GM18867 (cell line): ENCODE measurements around the gene ADGRL3.
"Not testable (repeated sequence)": the region's sequence is repeated elsewhere in the genome, so short reads cannot be mapped to it uniquely, and the experiment has no call there.

ENCODE experiments used
- ATAC-seq: cut with Tn5 transposase; IDR thresholded peaks from one replicate; pipeline ENCODE4 v1.9.1; 2021; ENCODE audit warnings: mild to moderate bottlenecking, moderate library complexity; ENCODE audit not compliant: unreplicated experiment

Gene ADGRL3

DNA sequence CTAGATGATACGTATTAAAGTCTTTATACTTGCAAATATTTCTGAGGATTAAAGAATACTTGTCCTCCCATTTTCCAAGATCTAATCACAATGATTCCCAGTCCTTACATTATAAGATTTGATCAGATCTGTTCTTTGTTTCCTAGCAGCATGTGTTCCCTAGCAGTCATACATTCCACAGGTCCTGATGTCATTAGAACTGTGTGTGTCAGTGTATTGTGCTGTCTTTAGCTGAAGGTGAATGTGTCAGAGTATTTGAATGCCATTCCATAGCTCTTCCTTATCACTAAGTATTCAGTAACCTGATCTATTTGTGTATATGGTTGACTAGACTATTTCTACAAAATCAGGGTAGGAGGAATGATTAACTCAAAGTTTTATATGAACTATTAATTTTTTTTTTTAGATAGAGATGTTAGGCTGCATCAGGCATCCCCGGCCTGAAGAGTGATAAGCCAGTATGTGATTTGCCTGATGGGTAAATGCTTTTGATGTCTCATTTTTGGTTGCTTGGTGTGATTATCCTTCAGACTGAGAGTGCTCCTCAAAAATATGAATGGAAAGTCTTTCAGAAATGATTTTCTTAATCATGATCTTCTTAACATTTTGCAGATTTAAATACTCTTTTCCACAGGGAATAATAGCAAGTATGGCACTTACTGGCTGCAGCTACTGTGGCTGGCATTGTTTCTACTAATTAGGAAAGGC lies 4.4 kb downstream of the ADGRL3 start:
- ATAC-seq = no peak

DNA sequence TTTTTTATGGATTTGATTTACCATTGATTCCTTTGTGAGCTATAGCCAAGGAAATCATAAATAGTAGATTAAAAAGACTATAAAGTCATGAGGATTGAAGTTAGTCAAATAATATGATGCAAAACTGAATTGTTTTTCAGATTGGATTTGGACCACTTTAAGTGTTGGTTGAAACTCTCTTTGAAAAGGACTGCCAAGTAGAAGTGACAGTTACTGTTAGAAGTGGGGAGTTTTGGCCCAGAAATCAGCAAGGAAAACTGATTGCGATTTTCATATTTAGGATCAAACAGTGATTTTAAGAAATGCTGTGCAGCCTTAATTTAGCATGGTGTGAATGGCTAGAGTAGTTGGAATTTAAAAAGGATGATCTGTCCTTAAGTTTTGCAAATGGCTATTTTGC lies 4.9 kb downstream of the ADGRL3 start:
- no peak for ATAC-seq

DNA sequence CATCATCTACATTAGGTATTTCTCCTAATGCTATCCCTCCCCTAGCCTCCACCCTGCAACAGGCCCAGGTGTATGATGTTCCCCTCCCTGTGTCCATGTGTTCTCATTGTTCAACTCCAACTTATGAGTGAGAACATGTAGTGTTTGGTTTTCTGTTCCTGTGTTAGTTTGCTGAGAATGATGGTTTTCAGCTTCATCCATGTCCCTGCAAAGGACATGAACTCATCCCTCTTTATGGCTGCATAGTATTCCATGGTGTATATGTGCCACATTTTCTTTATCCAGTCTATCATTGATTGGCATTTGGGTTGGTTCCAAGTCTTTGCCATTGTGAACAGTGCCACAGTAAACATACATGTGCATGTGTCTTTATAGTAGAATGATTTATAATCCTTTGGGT lies 7.0 kb downstream of the ADGRL3 start:
- ATAC-seq = not testable (repeated sequence)

DNA sequence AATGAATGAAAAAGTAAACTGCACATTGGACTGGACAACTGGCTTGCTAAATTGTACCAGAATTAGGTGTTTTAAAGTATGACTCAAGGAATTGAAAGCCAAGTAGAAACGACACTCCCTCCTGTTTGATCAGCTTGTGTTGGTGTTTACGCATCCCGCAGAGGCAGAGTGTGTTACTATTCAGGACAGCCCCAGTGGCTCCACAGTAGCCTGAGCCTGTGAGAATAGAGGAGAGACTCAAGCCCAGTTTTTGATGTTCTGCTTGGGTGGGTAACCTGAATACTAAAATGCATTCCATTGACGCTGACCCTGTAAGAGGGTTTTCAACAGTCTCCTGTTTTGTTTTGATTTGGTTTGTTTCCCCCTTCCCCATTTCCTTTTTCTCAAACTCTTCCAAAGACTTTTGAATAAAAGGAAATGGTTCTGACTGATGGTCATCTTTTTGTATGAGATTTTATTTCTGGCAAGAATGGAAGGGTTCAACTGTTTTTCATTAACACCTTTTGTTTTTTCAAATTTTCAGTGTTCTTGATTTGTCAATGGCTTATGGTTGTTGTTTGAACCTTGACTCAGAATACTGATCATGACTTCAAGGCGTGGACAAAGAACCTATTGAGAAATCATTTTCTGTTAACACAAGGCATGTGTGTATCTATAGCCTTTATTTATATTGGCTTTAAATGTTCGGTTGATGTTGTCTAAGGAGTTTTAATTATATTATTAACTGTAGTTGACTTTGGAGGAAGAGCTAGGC lies 10.2 kb downstream of the ADGRL3 start:
- no peak for ATAC-seq

DNA sequence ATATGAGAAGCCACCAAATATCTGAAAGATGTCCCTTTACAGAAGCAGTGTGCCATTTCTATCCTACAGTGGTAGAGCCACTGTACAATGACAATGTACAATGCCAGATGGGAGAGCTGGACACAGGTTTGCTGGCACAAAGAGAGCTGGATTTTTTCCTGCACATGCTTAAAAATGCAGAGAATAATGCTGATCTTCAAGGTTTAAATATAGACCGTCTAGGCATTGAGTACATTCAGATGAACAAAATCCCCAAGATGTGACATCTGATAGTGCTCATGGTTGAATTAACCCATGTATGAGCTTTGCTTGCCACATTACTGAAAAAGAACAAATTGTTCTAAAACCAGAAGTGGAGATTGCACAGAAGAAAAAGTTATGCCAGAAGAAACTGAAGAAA lies 11.7 kb downstream of the ADGRL3 start:
- ATAC-seq = no peak

DNA sequence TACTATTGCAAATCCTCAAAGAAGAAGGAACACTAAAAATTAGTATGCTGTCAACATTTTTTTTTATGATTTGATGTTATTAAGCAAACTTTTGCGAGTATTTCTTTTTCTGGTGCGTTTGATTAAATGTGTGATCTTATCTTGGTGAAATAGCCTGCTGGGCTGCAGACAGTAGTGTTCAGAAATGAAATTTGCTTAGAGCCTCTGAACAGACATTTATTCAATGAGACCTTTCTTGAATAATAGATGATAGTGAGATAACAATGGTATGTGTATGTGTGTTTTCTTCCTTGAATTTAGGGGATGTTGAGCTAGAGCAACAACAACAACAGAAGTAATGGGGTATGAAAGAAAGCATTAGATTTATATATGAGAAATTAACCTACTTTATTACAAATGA lies 12.7 kb downstream of the ADGRL3 start:
- ATAC-seq = no peak

DNA sequence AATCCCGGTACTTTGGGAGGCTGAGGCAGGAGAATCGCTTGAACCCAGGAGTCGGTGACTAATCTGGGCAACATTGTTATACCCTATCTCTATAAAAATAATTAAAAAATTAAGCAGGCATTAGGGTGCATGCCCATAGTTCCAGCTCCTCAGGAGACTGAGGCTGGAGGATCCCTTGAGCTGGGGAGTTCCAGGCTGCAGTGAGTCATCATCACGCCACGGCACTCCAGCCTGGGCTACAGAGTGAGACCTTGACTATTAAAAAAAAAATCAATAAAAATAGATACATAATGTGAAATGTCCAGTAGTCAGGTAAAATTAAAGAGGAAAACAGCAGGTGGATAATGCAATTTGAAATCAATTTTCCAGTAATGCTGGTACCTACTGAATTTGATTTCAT lies 14.6 kb downstream of the ADGRL3 start:
- ATAC-seq = no peak

DNA sequence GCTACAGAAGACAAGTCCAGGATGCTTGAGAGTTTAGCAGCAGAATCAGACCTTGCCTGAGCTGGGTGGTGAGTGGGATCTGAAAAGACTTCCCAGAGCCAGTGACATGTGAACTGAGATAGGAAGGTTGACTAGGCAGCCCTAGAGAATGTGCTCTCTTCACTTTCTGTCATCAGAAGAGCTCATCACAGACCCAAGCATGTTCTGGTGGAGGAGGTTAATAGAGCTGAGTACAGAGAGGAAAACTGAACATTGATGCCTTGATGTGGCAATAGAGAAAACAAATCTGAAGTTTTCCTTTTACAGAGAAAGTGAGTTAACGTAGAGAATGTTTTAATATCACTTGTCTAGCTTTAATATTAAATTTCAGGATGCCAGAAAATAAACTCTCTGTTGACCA lies 17.1 kb downstream of the ADGRL3 start:
- ATAC-seq = no peak

DNA sequence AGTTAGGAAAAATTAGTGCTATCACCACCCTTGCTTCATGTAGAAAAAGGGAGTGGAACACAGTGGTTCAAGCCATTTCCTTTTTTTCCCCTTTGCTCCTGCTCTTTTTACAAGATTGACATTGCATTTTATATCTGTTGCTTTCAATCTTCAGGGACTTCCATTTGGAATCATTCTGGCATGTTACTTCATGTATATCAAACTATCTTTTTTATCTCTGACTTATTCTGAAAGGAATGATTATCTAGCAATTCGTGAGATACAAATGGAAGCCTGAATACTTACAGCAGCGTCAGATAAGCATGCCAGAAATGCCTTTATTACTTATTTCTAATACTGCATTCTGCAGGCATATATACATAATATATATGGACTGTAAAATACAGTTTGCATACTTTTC lies 20.4 kb downstream of the ADGRL3 start:
- ATAC-seq = no peak

DNA sequence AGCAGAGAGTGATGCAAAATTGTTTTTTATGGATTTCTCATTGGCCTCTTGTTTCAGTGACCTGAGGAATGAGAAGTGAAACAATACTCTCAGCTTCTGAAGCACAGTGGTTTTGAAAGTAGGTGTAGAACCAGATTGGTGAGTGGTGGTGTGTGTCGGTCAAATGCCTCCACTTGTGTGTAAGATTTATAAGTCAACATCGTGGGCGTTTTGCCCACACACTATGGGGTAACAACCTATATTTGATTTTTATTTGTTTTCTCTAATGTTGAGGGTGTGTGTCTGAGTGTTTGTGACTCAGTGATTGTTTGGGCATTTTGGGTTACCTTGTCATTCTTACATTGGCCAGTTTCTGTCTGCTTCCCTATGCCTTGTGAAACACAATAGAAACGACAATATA lies 23.3 kb downstream of the ADGRL3 start:
- ATAC-seq = no peak

DNA sequence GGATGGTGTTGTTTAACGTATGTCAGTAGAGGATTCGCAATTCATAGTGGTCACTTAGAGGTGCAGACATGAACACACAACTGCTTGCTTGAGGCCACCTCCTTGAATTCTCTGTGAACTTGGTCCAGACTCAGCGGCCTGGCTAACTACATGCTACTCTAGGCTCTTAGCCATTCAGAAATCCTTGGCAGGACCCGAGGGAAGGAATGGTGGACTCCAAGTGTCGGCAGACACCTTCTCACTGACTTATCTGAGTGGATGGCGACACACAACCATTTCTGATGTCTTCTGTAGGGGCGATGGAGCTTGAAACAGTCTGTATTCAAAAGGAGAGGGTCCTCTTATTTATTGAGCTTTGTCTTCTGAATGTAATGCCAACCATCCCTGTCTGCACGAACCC lies 24.4 kb downstream of the ADGRL3 start:
- ATAC-seq = no peak

DNA sequence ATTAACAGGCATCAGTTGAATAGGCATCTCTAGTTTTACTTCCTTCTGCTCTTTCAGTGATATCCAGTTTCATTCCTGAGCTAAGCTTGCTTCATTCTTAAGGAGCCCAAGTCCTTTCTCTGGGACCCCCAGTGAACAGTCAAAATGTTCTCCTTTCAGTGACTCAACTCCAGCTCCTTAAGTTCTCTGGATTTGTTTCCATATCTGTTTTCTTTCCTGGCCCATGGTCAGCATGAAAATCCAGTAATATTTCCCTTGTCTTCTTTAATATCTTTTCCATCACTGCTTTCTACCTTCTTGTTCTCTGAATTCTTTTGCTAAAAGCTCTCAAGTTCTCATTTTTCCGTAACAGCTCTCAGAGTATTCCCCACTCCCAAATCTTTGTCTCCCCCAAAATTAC lies 25.5 kb downstream of the ADGRL3 start:
- no peak for ATAC-seq

DNA sequence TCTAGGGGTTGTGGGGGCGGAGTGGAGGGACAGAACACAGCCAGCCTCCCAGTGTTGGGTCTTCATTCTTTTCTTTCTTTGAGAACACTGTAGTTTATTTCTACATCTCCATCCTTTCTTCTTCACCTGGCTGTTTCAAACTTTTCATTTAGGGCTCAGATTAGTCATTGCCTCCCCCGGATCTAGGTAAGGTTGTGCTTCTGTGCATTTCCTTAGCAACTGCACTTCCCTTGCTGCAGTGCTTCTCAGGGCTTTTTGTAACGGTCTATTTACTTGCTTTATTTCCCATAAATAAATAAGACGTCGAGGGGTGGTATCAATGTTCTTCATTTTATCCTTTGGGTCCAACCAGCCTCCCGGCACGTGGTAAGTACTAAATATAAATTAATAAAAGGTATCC lies 31.3 kb downstream of the ADGRL3 start:
- no peak for ATAC-seq

DNA sequence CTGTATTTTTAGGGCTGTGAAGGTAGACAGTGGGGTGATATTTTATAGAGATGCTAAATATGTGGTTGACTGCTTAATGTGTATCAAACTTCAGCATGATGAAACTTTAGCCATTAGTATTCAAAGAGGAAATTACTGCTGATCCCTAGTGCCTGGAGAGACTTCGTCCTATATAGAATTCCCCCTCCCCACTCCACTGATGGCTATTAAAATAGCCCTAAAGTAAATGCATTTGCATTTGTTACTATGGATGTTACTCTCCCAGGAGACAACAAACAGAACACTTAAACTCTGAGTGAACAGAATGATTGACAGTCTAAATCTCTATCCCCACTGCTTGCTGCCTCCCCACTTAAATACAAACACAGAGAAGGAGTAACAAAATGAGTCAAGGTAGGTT lies 39.1 kb downstream of the ADGRL3 start:
- no peak for ATAC-seq

DNA sequence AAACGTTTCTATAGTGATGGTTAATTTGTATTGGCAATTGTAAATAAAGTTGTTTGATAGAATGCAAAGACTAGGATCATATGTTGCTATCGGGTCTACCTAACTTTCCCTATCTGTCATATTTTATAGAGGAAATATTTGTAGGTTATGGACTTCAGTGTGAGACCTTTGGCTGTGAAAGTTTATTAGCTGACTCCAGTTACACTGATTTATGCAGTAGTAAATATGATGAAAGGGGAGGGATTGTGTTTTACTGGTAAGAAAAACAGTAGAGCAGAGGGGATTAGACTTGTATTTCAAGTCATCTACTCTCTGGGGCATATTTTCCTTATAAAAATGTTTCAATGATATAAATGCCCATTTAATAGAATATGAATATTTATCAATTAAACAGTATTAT lies 43.8 kb downstream of the ADGRL3 start:
- ATAC-seq = no peak

DNA sequence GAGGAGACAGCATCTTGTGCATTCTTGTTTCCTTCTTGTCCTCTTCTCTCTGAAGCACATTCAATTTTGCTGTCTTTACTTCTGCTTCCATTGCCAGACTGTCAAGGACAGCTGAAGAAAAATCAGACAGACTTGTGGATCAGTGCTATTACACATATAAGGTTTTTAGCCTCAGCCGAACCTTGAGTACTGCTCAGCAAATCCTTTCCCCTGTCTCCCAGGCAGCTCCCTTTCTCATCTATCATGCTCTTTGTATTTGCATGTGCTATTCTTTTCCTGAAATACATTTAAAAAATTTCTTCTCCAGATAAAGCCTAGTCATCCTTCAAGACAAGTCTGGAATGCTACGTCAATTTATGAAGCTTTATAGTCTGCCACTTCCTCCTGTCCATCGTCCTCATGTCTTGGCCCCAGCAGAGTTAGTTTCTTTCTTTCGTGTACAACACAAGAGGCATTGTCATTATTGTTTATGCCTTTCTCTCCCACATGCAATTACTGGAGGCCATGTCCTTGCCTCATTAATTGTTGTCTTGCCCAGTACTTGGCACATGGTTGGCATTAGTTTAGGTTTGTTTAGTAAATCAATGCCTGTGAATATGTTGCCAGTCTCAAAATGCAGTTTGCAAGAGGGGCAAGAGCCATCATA lies 45.1 kb downstream of the ADGRL3 start:
- no peak for ATAC-seq

DNA sequence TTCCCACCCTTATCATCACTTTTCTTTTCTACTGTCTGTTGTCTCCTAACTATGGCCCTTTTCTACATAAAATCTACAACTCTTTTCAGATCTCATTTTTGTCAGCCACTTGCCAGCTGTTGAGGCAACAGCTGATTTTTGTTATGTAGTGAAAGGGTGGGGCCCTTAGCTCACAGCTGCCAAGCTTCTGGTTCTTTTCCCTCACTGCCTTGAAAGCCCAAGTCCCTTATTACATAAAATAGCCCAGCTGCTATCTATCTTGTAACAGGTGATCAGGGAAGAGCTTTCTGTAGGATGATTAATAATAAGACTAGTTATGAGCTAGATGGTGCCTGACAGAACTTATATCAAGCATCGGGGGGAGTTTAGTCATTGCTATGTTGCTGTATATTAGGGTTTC lies 45.9 kb downstream of the ADGRL3 start:
- no peak for ATAC-seq

DNA sequence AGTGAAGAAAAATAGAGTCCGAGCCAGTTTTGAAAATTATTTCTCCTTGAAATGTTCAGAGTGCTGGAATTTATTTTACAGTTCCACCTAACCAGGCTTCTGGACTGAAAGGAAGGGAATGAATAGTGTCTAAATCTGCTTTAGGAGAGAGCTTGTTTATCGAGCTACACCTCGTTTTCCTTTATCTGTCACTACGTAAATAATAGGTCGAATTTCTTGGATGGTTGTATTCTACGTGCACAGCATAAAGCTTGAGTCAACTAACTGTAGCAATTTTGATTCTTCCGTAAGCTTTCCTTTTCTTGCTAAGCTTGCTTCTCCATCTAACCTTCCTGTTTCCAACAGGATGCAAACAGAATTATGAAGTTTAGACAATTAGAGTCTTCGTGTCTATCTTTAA lies 48.6 kb downstream of the ADGRL3 start:
- no peak for ATAC-seq

DNA sequence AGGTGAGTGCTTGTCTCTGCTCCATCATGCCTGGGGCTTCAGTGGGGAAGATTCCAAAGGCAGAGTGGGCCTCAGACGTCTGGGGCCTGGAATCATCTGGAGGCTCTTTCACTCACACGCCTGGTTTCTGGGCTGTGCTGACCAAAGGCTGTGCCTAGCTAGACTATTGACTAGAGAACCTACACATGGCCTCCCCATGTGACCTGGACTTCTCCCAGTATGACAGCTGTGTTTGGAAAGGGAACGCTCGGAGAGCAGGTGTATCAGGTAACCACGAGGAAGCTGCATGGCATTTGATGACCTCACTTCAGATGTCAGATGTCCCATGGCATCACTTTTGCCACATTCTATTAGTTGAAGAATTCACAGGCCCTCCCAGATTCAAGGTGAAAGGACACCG lies 51.0 kb downstream of the ADGRL3 start:
- no peak for ATAC-seq

DNA sequence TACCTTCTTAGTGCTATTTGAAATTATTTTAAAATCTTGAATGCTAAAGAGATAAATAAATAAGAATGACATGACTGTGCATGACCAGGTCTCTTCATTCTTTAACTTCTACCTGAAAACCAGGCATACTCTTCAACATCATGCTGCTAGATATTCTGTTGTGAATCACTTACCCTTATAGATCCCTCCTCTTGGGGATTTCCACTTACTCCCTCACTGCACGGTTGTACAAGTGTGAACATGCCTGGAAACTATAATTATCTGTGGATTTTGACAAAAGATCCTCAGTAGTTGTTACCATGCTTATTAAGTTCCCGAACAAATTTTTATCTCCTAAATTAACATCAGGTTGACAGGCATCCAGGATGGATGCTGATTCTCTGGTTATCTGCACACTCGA lies 54.3 kb downstream of the ADGRL3 start:
- ATAC-seq = no peak

DNA sequence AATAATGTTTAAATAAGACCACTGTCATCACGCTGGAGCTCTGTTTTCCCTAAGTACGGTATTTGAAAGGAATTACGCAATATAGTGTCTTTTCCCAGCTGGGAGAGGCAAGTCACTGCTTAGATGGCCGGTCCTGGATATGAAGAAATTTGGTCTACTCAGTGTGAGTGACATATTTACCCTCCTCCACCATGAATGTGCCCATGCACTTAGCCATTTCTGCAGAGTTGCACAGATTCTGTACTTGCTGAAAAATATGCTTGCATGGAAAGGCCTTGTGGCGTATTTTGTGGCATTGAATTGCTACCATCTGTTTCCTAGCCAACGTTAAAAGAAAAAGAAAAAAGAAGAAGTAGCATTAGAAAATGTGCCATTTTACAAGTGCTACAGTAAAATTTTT lies 73.1 kb downstream of the ADGRL3 start:
- ATAC-seq = no peak

DNA sequence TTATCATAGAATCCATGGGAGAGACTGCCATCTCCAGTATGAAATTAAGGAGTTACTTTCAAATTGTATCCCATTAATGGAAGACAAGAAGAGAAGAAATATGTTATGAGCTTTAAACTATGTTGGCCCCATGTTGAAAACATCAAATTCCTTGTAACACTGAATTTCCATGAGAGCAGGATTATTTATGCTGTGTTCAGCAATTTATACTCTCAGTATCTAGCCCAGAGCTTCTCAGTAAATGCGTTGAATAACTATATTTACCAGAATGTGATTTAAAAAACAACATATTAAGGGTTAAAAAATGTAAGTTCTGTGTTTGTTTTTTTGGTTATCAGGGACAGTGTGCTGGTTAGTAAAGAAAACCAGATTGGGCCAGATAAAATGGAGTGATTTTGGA lies 74.2 kb downstream of the ADGRL3 start:
- no peak for ATAC-seq
